K562 (cell line): ENCODE results near the gene KDM5A. TPM values are rescaled to one million over a fixed set of nuclear protein-coding genes. Genes with fewer than 3 reads are reported as not detected.

ENCODE experiments used
- ATAC-seq: fragments of 200-7000 bp; cut with Tn5 transposase; 3 replicates; pipeline ENCODE4 v1.9.1; 2020; ENCODE audit warnings: moderate library complexity
- BruUV-seq: library from RNA; stranded (reverse); fragments of 400-500 nt; replicated peaks from 2 replicates; lab custom pipeline; 2021; lab: Mats Ljungman, UMichigan
- CTCF ChIA-PET: fragments of 300-600 bp; formaldehyde crosslinking; extraction: SDS; loops from one replicate; lab custom pipeline; 2021; ENCODE audit warnings: low intra/inter-chr PET ratio; lab: Yijun Ruan, JAX
- POLR2A ChIA-PET: fragments of 300-600, 350-650 bp; sonication (Branson Sonifier 250); formaldehyde crosslinking; extraction: SDS; loops from one replicate; lab custom pipeline; 2021; ENCODE audit warnings: antibody characterized with exemption, inconsistent platforms; lab: Yijun Ruan, JAX
- DNase-seq, 4 experiments: peaks; one replicate each; pipeline versions ENCODE4 v3.0.0 to v3.0.0-alpha.2; 2011 to 2018; ENCODE audit warnings: low spot score in 3 of 4, mixed read lengths in 3 of 4; ENCODE audit errors: extremely low read depth in 1 of 4
- FAIRE-seq: peaks from 2 replicates; lab custom pipeline; 2011; peaks lifted over from hg19 to GRCh38; lab: Jason Lieb, UNC
- H2AFZ ChIP-seq: 2 replicates; pipeline ENCODE4 v1.6.0; 2011; ENCODE audit warnings: low read depth, low read length, control low read depth, inconsistent platforms
- H3K27ac ChIP-seq: fragments of 200-600 bp; 3 replicates; pipeline ENCODE4 v1.8.0; 2011; ENCODE audit warnings: low read depth, mild to moderate bottlenecking, control low read depth, inconsistent platforms, low read length, moderate library complexity, mixed read lengths; ENCODE audit errors: extremely low read depth
- H3K27me3 ChIP-seq, 2 experiments: fragments of 300-600 bp in 1 of 2; 2 replicates in 1 of 2; 3 replicates in 1 of 2; pipeline versions ENCODE4 v1.6.0 to v1.8.0; 2011; ENCODE audit warnings: inconsistent platforms in 2 of 2, low read length in 2 of 2, mild to moderate bottlenecking in 1 of 2, mixed read lengths in 1 of 2, moderate library complexity in 1 of 2; ENCODE audit not compliant: control insufficient read depth in 2 of 2, insufficient read depth in 2 of 2
- H3K36me3 ChIP-seq: fragments of 300-600 bp; 3 replicates; pipeline ENCODE4 v1.8.0; 2011; ENCODE audit warnings: mild to moderate bottlenecking, low read length, inconsistent platforms; ENCODE audit not compliant: control insufficient read depth, insufficient read depth
- H3K4me1 ChIP-seq, 2 experiments: fragments of 200-600 bp in 1 of 2; replicated peaks in 1 of 2; 2 replicates in 1 of 2; 3 replicates in 1 of 2; pipeline versions ENCODE4 v1.5.1 to v1.8.0; 2011; ENCODE audit warnings: inconsistent platforms in 2 of 2, low read length in 2 of 2, mild to moderate bottlenecking in 1 of 2, mixed read lengths in 1 of 2, moderate library complexity in 1 of 2; ENCODE audit not compliant: control insufficient read depth in 2 of 2, insufficient read depth in 2 of 2
- H3K4me2 ChIP-seq: 2 replicates; pipeline ENCODE4 v1.6.1; 2011; ENCODE audit warnings: low read length, control low read depth, inconsistent platforms, mixed read lengths; ENCODE audit not compliant: insufficient read depth
- H3K4me3 ChIP-seq: fragments of 200-600 bp; sonication (generic), shearing (Covaris generic); 2 replicates; pipeline ENCODE4 v1.5.1; 2016; ENCODE audit warnings: control low read depth, inconsistent platforms
- H3K79me2 ChIP-seq: fragments of 200-600 bp; 3 replicates; pipeline ENCODE4 v1.8.0; 2011; ENCODE audit warnings: low read length, inconsistent platforms; ENCODE audit not compliant: control insufficient read depth, insufficient read depth
- H3K9ac ChIP-seq, 2 experiments: 2 replicates each; pipeline versions ENCODE4 v1.6.0 to v1.6.1; 2011; ENCODE audit warnings: low read depth in 2 of 2, low read length in 2 of 2, control low read depth in 1 of 2, inconsistent platforms in 1 of 2, mild to moderate bottlenecking in 1 of 2, mixed read lengths in 1 of 2; ENCODE audit not compliant: insufficient read depth in 1 of 2
- H3K9me1 ChIP-seq: one replicate; pipeline ENCODE4 v1.6.0; 2011; ENCODE audit warnings: inconsistent platforms, mild to moderate bottlenecking, low read length, moderate library complexity; ENCODE audit not compliant: control insufficient read depth, insufficient read depth
- H3K9me3 ChIP-seq: replicated peaks from 2 replicates; pipeline ENCODE4 v1.5.1; 2011; ENCODE audit warnings: low read depth, low read length, inconsistent platforms; ENCODE audit not compliant: control insufficient read depth, insufficient read depth
- H4K20me1 ChIP-seq: replicated peaks from 2 replicates; pipeline ENCODE4 v1.6.1; 2011; ENCODE audit warnings: low read length, inconsistent platforms, mixed read lengths; ENCODE audit not compliant: control insufficient read depth, insufficient read depth
- ARID1B ChIP-seq: fragments of 450-650 bp; IDR thresholded peaks from 2 replicates; pipeline ENCODE4 v1.6.1; 2016; ENCODE audit warnings: antibody characterized with exemption, mild to moderate bottlenecking, inconsistent platforms
- BACH1 ChIP-seq: fragments of 200-800 bp; sonication (Bioruptor generic); IDR thresholded peaks from 2 replicates; pipeline ENCODE4 v1.6.1; 2016; ENCODE audit warnings: missing genetic modification characterization, missing compliant biosample characterization
- BCL6 ChIP-seq: fragments of 250-450 bp; sonication (Bioruptor Pico); IDR thresholded peaks from 2 replicates; pipeline ENCODE4 v1.4.0; 2020
- CBFA2T3 ChIP-seq: fragments of 450-650 bp; IDR thresholded peaks from 2 replicates; pipeline ENCODE4 v1.6.1; 2017
- CEBPG ChIP-seq, 3 experiments: fragments of 200-800 bp in 1 of 3; sonication (Bioruptor generic) in 1 of 3; sonication (generic) in 1 of 3; formaldehyde crosslinking in 1 of 3; IDR thresholded peaks in 2 of 3; conservative IDR thresholded peaks in 1 of 3; 2 replicates each; pipeline versions ENCODE4 v1.6.1 to v1.8.0; 2016 to 2022; ENCODE audit warnings: missing compliant biosample characterization in 2 of 3, missing genetic modification characterization in 2 of 3, mild to moderate bottlenecking in 1 of 3, missing genetic modification reagents in 1 of 3
- CTBP1 ChIP-seq: fragments of 450-650 bp; IDR thresholded peaks from 2 replicates; pipeline ENCODE4 v1.6.1; 2016; ENCODE audit warnings: borderline replicate concordance
- CXXC5 ChIP-seq: fragments of 250-450 bp; sonication (Bioruptor Pico); IDR thresholded peaks from 2 replicates; pipeline ENCODE4 v1.8.0; 2022; ENCODE audit warnings: inconsistent platforms, mild to moderate bottlenecking, moderate library complexity
- HDAC2 ChIP-seq: fragments of 450-650 bp; IDR thresholded peaks from 2 replicates; pipeline ENCODE4 v1.6.1; 2016; ENCODE audit warnings: mild to moderate bottlenecking
- MIER1 ChIP-seq: fragments of 450-650 bp; IDR thresholded peaks from 2 replicates; pipeline ENCODE4 v1.6.1; 2016; ENCODE audit warnings: antibody characterized with exemption, mild to moderate bottlenecking, low read depth
- NCOR1 ChIP-seq: fragments of 450-650 bp; IDR thresholded peaks from 2 replicates; pipeline ENCODE4 v1.6.1; 2016; ENCODE audit warnings: mild to moderate bottlenecking, moderate library complexity
- NR2F6 ChIP-seq: fragments of 450-650 bp; formaldehyde crosslinking; IDR thresholded peaks from 2 replicates; pipeline ENCODE4 v1.4.0; 2020; ENCODE audit warnings: mild to moderate bottlenecking
- RCOR1 ChIP-seq, 2 experiments: IDR thresholded peaks; 2 replicates each; pipeline ENCODE4 v1.6.1; 2012; ENCODE audit warnings: low read depth in 2 of 2, low read length in 2 of 2, borderline replicate concordance in 1 of 2, improper control_type of control experiment in 1 of 2
- SOX6 ChIP-seq: fragments of 450-650 bp; IDR thresholded peaks from 2 replicates; pipeline ENCODE4 v1.6.1; 2014; ENCODE audit warnings: mild to moderate bottlenecking
- TAF15 ChIP-seq: fragments of 200-400 bp; formaldehyde crosslinking; IDR thresholded peaks from 2 replicates; pipeline ENCODE4 v1.6.1; 2017; ENCODE audit warnings: mild to moderate bottlenecking, low read depth, low read length, moderate library complexity
- TBP ChIP-seq: optimal IDR thresholded peaks from 2 replicates; pipeline ENCODE3; 2011; ENCODE audit warnings: low read depth, low read length, improper control_type of control experiment
- ZFPM2 ChIP-seq: fragments of 250-450 bp; sonication (Bioruptor Pico); IDR thresholded peaks from 2 replicates; pipeline ENCODE4 v1.5.1; 2022; ENCODE audit warnings: mild to moderate bottlenecking
- ZFX ChIP-seq: sonication (generic); formaldehyde crosslinking; IDR thresholded peaks from 2 replicates; pipeline ENCODE4 v1.8.0; 2022; ENCODE audit warnings: mild to moderate bottlenecking, missing genetic modification reagents, moderate library complexity
- ZNF41 ChIP-seq: fragments of 250-450 bp; sonication (Bioruptor Pico); conservative IDR thresholded peaks from 2 replicates; pipeline ENCODE4 v1.4.0; 2020; ENCODE audit warnings: mild to moderate bottlenecking
- ZZZ3 ChIP-seq: fragments of 450-650 bp; IDR thresholded peaks from 2 replicates; pipeline ENCODE4 v1.6.1; 2016; ENCODE audit warnings: antibody characterized with exemption, mild to moderate bottlenecking, moderate library complexity
- WGBS: fragments of 100-300 bp; shearing (Covaris generic); methylation state at CpG from one replicate; pipeline ENCODE4 v1.1.6; 2016; ENCODE audit warnings: low coverage, mixed read lengths; ENCODE audit not compliant: insufficient coverage; ENCODE audit errors: missing lambda C conversion rate; 5-methylcytosine and 5-hydroxymethylcytosine counted together
- in situ Hi-C: fragments of 300-500 bp; cut with MboI; formaldehyde crosslinking; loops from 4 replicates; pipeline ENCODE4 v1.15.0; 2018; ENCODE audit warnings: inconsistent platforms, mixed read lengths
- intact Hi-C: fragments of 100-400 bp; cut with micrococcal nuclease; formaldehyde crosslinking; loops from 2 replicates; pipeline ENCODE4 v1.14.2; 2022
- polyA plus RNA-seq, 8 experiments: library from polyadenylated mRNA; depleted of rRNA in 4 of 8; stranded (reverse) in 5 of 8; unstranded in 3 of 8; fragments of >200 nt; fragmentation: Nextera tagmentation in 2 of 8; fragmentation: Illumina TruSeq in 1 of 8; extraction: Ambion mirVana in 2 of 8; extraction: Trizol in 1 of 8; gene quantifications; 2 replicates each; pipeline versions ENCODE4 v1.2.1 to v1.2.3, GENCODE V29; 2011 to 2014; ENCODE audit warnings: inconsistent platforms in 1 of 8, missing spikeins in 1 of 8
- total RNA-seq, 7 experiments: library from RNA; depleted of rRNA in 6 of 7; stranded (reverse); fragments of >200 nt in 6 of 7; fragmentation: Illumina TruSeq in 2 of 7; extraction: Trizol in 2 of 7; gene quantifications; 2 replicates each; pipeline versions ENCODE4 v1.2.1 to v1.2.3, GENCODE V29; 2011 to 2021; ENCODE audit warnings: low replicate concordance in 1 of 7
- TF ChIP-seq, protein P1 (sequence below): fragments of 200-800 bp; sonication (Bioruptor generic); IDR thresholded peaks from 2 replicates; pipeline ENCODE4 v1.6.1; 2017; ENCODE audit warnings: missing genetic modification characterization, missing compliant biosample characterization
- TF ChIP-seq, protein P2 (sequence below): fragments of 250-450 bp; sonication (Bioruptor Pico); IDR thresholded peaks from 2 replicates; pipeline ENCODE4 v1.5.0; 2022; ENCODE audit warnings: mild to moderate bottlenecking

The KDM5A gene
- total and polyA plus RNA-seq, 9 of the 15 experiments (the other 6 are each of a cell fraction or from before 2014, with no cell fraction given), result 5.5 to 35.1 (median 13.1) TPM

DNA sequence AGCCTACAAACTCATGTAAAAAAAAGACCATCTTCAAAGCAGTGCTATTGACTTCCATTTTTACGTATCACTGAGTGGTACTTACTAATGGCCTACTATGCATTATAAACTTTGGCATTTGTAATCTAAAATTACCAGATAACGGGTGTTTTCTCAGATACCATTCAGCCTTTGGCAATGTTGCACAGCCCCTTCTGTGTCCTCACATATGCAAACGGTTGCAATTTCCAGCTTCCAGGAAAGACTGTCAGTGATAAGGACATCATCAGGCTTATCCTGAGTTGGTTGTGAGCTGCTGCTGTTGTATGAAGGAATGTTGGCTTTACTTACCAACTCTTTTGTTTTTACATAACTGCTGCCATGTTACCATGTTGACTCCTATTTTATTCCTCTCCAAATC is 124.9 kb downstream of the KDM5A start:
- Histone ChIP-seq H3K4me3 (no peak overlapping the region), H2AFZ (peak overlapping the region; percentile 28; the same call in 1 of the 2 replicates), H3K9ac (no peak overlapping the region), H3K27ac (no peak overlapping the region), H3K9me1 (no peaks in the 10 kb centered on the region), H3K79me2 (no peaks in the 10 kb centered on the region), H3K4me1 (peaks cover 0 to 12% of the 10 kb centered on the region in 2 experiments; a peak in 3 of 5 replicates), H3K9me3 (no peaks in the 10 kb centered on the region), H3K4me2 (no peak overlapping the region; the same call in 1 of the 2 replicates), H4K20me1 (no peaks in the 10 kb centered on the region), H3K36me3 (no peaks in the 10 kb centered on the region), H3K27me3 (no peaks in the 10 kb centered on the region; a peak in 2 of 5 replicates)
- 0% methylated on average over 3 of the region's 3 CpGs for WGBS
- BruUV-seq, result no TSS peak
- in situ Hi-C loops, result no loop called here
- intact Hi-C loops, result no loop called here
- ATAC-seq (no peak; the same call in 2 of the 3 replicates), FAIRE-seq (no peak), DNase-seq (peak in 1 of 4 experiments; percentile 9)
- CTCF ChIA-PET, result no interaction called here
- POLR2A ChIA-PET, result no interaction called here
- TF ChIP-seq SOX6, result peak; percentile 56; the same call in 1 of the 2 replicates
- no peak for TF ChIP-seq ZZZ3
- no peak for TF ChIP-seq BCL6 (CRISPR knock-in tag)
- TF ChIP-seq, protein P1, sequence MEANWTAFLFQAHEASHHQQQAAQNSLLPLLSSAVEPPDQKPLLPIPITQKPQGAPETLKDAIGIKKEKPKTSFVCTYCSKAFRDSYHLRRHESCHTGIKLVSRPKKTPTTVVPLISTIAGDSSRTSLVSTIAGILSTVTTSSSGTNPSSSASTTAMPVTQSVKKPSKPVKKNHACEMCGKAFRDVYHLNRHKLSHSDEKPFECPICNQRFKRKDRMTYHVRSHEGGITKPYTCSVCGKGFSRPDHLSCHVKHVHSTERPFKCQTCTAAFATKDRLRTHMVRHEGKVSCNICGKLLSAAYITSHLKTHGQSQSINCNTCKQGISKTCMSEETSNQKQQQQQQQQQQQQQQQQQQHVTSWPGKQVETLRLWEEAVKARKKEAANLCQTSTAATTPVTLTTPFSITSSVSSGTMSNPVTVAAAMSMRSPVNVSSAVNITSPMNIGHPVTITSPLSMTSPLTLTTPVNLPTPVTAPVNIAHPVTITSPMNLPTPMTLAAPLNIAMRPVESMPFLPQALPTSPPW (CRISPR knock-in tag), result no peak
- 0 out of 2 replicates have a peak, but pooled peaks have one; percentile 9 for TF ChIP-seq NCOR1
- no peak for TF ChIP-seq TBP
- TF ChIP-seq RCOR1 (IDR thresholded peaks at IDR 0.05; ENCODE audit: borderline replicate concordance in 1 of 2, low read depth in 2 of 2, low read length in 2 of 2), result peak in 1 of 2 experiments; percentile 8; a peak in 1 of 4 replicates
- peak; percentile 47 for TF ChIP-seq CBFA2T3
- TF ChIP-seq BACH1 (tag), result no peak
- no peak for TF ChIP-seq TAF15
- TF ChIP-seq CTBP1, result peak; percentile 52; the same call in 1 of the 2 replicates
- TF ChIP-seq, protein P2, sequence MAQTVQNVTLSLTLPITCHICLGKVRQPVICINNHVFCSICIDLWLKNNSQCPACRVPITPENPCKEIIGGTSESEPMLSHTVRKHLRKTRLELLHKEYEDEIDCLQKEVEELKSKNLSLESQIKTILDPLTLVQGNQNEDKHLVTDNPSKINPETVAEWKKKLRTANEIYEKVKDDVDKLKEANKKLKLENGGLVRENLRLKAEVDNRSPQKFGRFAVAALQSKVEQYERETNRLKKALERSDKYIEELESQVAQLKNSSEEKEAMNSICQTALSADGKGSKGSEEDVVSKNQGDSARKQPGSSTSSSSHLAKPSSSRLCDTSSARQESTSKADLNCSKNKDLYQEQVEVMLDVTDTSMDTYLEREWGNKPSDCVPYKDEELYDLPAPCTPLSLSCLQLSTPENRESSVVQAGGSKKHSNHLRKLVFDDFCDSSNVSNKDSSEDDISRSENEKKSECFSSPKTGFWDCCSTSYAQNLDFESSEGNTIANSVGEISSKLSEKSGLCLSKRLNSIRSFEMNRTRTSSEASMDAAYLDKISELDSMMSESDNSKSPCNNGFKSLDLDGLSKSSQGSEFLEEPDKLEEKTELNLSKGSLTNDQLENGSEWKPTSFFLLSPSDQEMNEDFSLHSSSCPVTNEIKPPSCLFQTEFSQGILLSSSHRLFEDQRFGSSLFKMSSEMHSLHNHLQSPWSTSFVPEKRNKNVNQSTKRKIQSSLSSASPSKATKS (CRISPR knock-in tag), result no peak
- TF ChIP-seq CEBPG (CRISPR knock-in tag; IDR thresholded peaks at IDR 0.05), result no peak
- 0 out of 4 replicates have a peak, but pooled peaks of 1 of the 2 experiments have one; percentile 37 for TF ChIP-seq CEBPG (tag; conservative IDR thresholded peaks at IDR 0.05 in 1 of 2, IDR thresholded peaks at IDR 0.05 in 1 of 2)
- no peak for TF ChIP-seq HDAC2
- no peak for TF ChIP-seq ZFPM2 (CRISPR knock-in tag)
- no peak for TF ChIP-seq MIER1
- no peak for TF ChIP-seq ZFX (CRISPR knock-in tag)
- 0 out of 2 replicates have a peak, but pooled peaks have one; percentile 10 for TF ChIP-seq CXXC5 (CRISPR knock-in tag)
- no peak for TF ChIP-seq NR2F6 (CRISPR knock-in tag)
- TF ChIP-seq ZNF41 (CRISPR knock-in tag), result no peak
- TF ChIP-seq ARID1B, result peak; percentile 57; the same call in 1 of the 2 replicates
